ENCODE data around the gene RRP36. TPM values are rescaled to one million over a fixed set of nuclear protein-coding genes. Genes with fewer than 3 reads are reported as not detected.

Gene RRP36
- total RNA-seq, 1 experiment from 2014 or later = 62.5 TPM

GRCh38 chr6:42979523-42980177 is 41.8 kb upstream of the RRP36 start:
- TF ChIP-seq, protein P1, sequence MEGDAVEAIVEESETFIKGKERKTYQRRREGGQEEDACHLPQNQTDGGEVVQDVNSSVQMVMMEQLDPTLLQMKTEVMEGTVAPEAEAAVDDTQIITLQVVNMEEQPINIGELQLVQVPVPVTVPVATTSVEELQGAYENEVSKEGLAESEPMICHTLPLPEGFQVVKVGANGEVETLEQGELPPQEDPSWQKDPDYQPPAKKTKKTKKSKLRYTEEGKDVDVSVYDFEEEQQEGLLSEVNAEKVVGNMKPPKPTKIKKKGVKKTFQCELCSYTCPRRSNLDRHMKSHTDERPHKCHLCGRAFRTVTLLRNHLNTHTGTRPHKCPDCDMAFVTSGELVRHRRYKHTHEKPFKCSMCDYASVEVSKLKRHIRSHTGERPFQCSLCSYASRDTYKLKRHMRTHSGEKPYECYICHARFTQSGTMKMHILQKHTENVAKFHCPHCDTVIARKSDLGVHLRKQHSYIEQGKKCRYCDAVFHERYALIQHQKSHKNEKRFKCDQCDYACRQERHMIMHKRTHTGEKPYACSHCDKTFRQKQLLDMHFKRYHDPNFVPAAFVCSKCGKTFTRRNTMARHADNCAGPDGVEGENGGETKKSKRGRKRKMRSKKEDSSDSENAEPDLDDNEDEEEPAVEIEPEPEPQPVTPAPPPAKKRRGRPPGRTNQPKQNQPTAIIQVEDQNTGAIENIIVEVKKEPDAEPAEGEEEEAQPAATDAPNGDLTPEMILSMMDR (conservative IDR thresholded peaks at IDR 0.05) = no peak
- no peak for TF ChIP-seq EZH2 (IDR thresholded peaks at IDR 0.05; ENCODE audit: low read depth)
- Histone ChIP-seq H3F3A (ENCODE audit: insufficient read depth, low read depth) (peaks cover 33% of the 10 kb centered on the region), H3K9me2 (ENCODE audit: insufficient read depth) (no peaks in the 10 kb centered on the region), H2AFZ (peak overlapping the region; percentile 97), H3K27me3 (ENCODE audit: insufficient read depth, low read depth) (no peaks in the 10 kb centered on the region), H3K4me1 (replicated peaks; ENCODE audit: insufficient read depth) (0 out of 2 replicates have a peak, but pooled peaks cover 26% of the 10 kb centered on the region), H3K27ac (peak overlapping the region; percentile 30), H3K4me3 (peak overlapping the region; percentile 87), H3K79me2 (ENCODE audit: low read depth) (peaks cover 22% of the 10 kb centered on the region), H3K9me3 (ENCODE audit: insufficient read depth, low read depth) (no peaks in the 10 kb centered on the region), H3K36me3 (ENCODE audit: low read depth) (0 out of 2 replicates have a peak, but pooled peaks cover 6% of the 10 kb centered on the region), H3K4me2 (peak overlapping the region; percentile 95), H4K20me1 (ENCODE audit: insufficient read depth) (no peaks in the 10 kb centered on the region)
- TSS peak; percentile 96 for BruUV-seq (replicated peaks)
- ChIA-PET POLR2A (ENCODE audit: unreplicated experiment) (interaction anchor here (0.6 kb wide), 2 partner anchors 48 to 193 kb away, joined by 4 to 5 read pairs; no protein-coding TSS in a partner anchor), CTCF (interaction anchor here (1.2 kb wide), 1 partner anchor 118 kb away, joined by 16 read pairs; no protein-coding TSS in a partner anchor)
- intact Hi-C loops (cut with micrococcal nuclease; ENCODE audit: unreplicated experiment) = no loop called here
- DNase-seq = no peak

DNA sequence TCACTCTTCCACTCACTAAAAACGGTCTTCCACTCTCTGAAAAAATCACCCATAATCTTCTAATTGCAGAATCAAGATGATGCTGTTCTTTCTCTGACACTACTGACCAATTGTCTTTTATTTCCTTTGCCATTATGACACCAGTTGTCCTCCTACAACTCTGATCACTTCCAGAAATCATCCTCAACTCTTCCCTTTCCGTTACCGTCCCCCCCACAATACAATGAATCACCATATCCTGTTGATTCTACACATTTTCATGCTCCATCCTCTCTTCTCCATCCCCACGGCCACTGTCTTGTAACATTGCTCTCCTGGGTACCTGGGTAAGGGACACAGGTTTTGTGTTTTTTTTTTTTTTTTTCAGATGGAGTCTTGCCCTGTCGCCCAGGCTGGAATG is 39.6 kb upstream of the RRP36 start:
- TF ChIP-seq, protein P1 (conservative IDR thresholded peaks at IDR 0.05) = no peak
- TF ChIP-seq EZH2 (IDR thresholded peaks at IDR 0.05; ENCODE audit: low read depth) = no peak
- intact Hi-C loops (cut with micrococcal nuclease; ENCODE audit: unreplicated experiment) = no loop called here
- Histone ChIP-seq H3K9me2 (ENCODE audit: insufficient read depth) (no peaks in the 10 kb centered on the region), H3K4me1 (replicated peaks; ENCODE audit: insufficient read depth) (peaks cover 27% of the 10 kb centered on the region; the same call in 1 of the 2 replicates), H3F3A (ENCODE audit: insufficient read depth, low read depth) (peaks cover 18% of the 10 kb centered on the region; the same call in 1 of the 2 replicates), H3K27ac (no peak overlapping the region), H4K20me1 (ENCODE audit: insufficient read depth) (no peaks in the 10 kb centered on the region), H3K9me3 (ENCODE audit: insufficient read depth, low read depth) (no peaks in the 10 kb centered on the region), H3K27me3 (ENCODE audit: insufficient read depth, low read depth) (no peaks in the 10 kb centered on the region), H3K4me2 (no peak overlapping the region), H3K36me3 (ENCODE audit: low read depth) (no peaks in the 10 kb centered on the region), H2AFZ (no peak overlapping the region), H3K4me3 (no peak overlapping the region), H3K79me2 (ENCODE audit: low read depth) (peaks cover 27% of the 10 kb centered on the region)
- BruUV-seq (replicated peaks) = no TSS peak
- CTCF ChIA-PET = no interaction called here
- no peak for DNase-seq
- POLR2A ChIA-PET (ENCODE audit: unreplicated experiment) = no interaction called here

GRCh38 chr6:42984001-42984923 is 37.2 kb upstream of the RRP36 start, which contains the start of gene PPP2R5D:
Gene PPP2R5D (plus strand): TSS chr6:42984570. CDS start chr6:42984678, 108 bp downstream.
- Histone ChIP-seq H3K79me2 (ENCODE audit: low read depth) (peaks cover 11% of the 10 kb centered on the region; the same call in 1 of the 2 replicates), H4K20me1 (ENCODE audit: insufficient read depth) (no peaks in the 10 kb centered on the region), H3K27me3 (ENCODE audit: insufficient read depth, low read depth) (no peaks in the 10 kb centered on the region), H3K36me3 (ENCODE audit: low read depth) (no peaks in the 10 kb centered on the region), H3K9me2 (ENCODE audit: insufficient read depth) (no peaks in the 10 kb centered on the region), H3K27ac (no peak within 1 kb of the TSS), H3K4me2 (peak within 1 kb of the TSS; percentile 96), H3F3A (ENCODE audit: insufficient read depth, low read depth) (peaks cover 11% of the 10 kb centered on the region; the same call in 1 of the 2 replicates), H3K9me3 (ENCODE audit: insufficient read depth, low read depth) (no peaks in the 10 kb centered on the region), H2AFZ (peak within 1 kb of the TSS; percentile 79), H3K4me3 (peak within 1 kb of the TSS; percentile 60), H3K4me1 (replicated peaks; ENCODE audit: insufficient read depth) (peaks cover 17% of the 10 kb centered on the region; the same call in 1 of the 2 replicates)
- no TSS peak for BruUV-seq (replicated peaks)
- intact Hi-C loops (cut with micrococcal nuclease; ENCODE audit: unreplicated experiment) = no loop called here
- ChIA-PET POLR2A (ENCODE audit: unreplicated experiment) (interaction anchor here (0.5 to 1.6 kb wide), 17 partner anchors 13 to 1089 kb away, joined by 3 to 14 read pairs (median 4); partner anchors contain the start of genes CNPY3, CUL7, KLC4 and KLHDC3), CTCF (interaction anchor here (0.7 to 1.0 kb wide), 2 partner anchors 27 to 63 kb away, joined by 3 to 5 read pairs; no protein-coding TSS in a partner anchor)
- peak; percentile 96 for DNase-seq
- TF ChIP-seq, protein P1 (conservative IDR thresholded peaks at IDR 0.05) = no peak
- TF ChIP-seq EZH2 (IDR thresholded peaks at IDR 0.05; ENCODE audit: low read depth) = no peak
